H9 (cell line): ENCODE results near the gene GBP3. TPM values are rescaled to one million over a fixed set of nuclear protein-coding genes. Genes with fewer than 3 reads are reported as not detected.
A peak's percentile ranks its signal among the peaks of the same experiment; 100 is the strongest.

Experiments
- DNase-seq: peaks from one replicate; pipeline ENCODE4 v3.0.0-alpha.2; 2017
- H2AFZ ChIP-seq: one replicate; pipeline ENCODE4 v1.6.1; 2013; ENCODE audit warnings: mild to moderate bottlenecking, low read length, control low read depth, moderate library complexity
- H2AK5ac ChIP-seq: 2 replicates; pipeline ENCODE4 v1.6.1; 2013; ENCODE audit warnings: low read length, control low read depth, mixed read lengths; ENCODE audit not compliant: insufficient read length
- H2BK120ac ChIP-seq: one replicate; pipeline ENCODE4 v1.6.1; 2013; ENCODE audit warnings: low read depth, mild to moderate bottlenecking, low read length, control low read depth, inconsistent platforms; ENCODE audit not compliant: poor library complexity, severe bottlenecking
- H2BK12ac ChIP-seq: 2 replicates; pipeline ENCODE4 v1.6.1; 2013; ENCODE audit warnings: low read length, control low read depth, mixed read lengths, low read depth; ENCODE audit not compliant: insufficient read length
- H2BK15ac ChIP-seq: 2 replicates; pipeline ENCODE4 v1.6.1; 2013; ENCODE audit warnings: low read depth, low read length, control low read depth
- H2BK20ac ChIP-seq: one replicate; pipeline ENCODE4 v1.6.1; 2013; ENCODE audit warnings: low read depth, mild to moderate bottlenecking, low read length, control low read depth, inconsistent platforms; ENCODE audit not compliant: poor library complexity, severe bottlenecking
- H2BK5ac ChIP-seq: 2 replicates; pipeline ENCODE4 v1.6.1; 2013; ENCODE audit warnings: low read length, control low read depth, mixed read lengths; ENCODE audit not compliant: insufficient read length
- H3K14ac ChIP-seq: 2 replicates; pipeline ENCODE4 v1.6.1; 2013; ENCODE audit warnings: low read length, control low read depth; ENCODE audit not compliant: insufficient read depth
- H3K18ac ChIP-seq: 2 replicates; pipeline ENCODE4 v1.6.1; 2013; ENCODE audit warnings: low read depth, mild to moderate bottlenecking, mixed read lengths, low read length, control low read depth; ENCODE audit not compliant: insufficient read length
- H3K23ac ChIP-seq: 2 replicates; pipeline ENCODE4 v1.6.1; 2013; ENCODE audit warnings: low read length, control low read depth, mixed read lengths, low read depth; ENCODE audit not compliant: insufficient read length
- H3K23me2 ChIP-seq: 2 replicates; pipeline ENCODE4 v1.6.1; 2013; ENCODE audit warnings: low read depth, mild to moderate bottlenecking, mixed read lengths, low read length, control low read depth; ENCODE audit not compliant: insufficient read length, poor library complexity, severe bottlenecking
- H3K27ac ChIP-seq: 2 replicates; pipeline ENCODE4 v1.5.1; 2013; ENCODE audit warnings: low read length, control low read depth, mixed read lengths, low read depth; ENCODE audit not compliant: insufficient read length
- H3K27me3 ChIP-seq: 2 replicates; pipeline ENCODE4 v1.6.1; 2013; ENCODE audit warnings: low read length, control low read depth, inconsistent platforms; ENCODE audit not compliant: insufficient read depth
- H3K4ac ChIP-seq: 2 replicates; pipeline ENCODE4 v1.6.1; 2013; ENCODE audit warnings: low read depth, mild to moderate bottlenecking, control low read depth, inconsistent platforms, low read length, moderate library complexity
- H3K4me1 ChIP-seq: 2 replicates; pipeline ENCODE4 v1.6.1; 2013; ENCODE audit warnings: low read length, control low read depth, inconsistent platforms; ENCODE audit not compliant: insufficient read depth
- H3K4me2 ChIP-seq: 2 replicates; pipeline ENCODE4 v1.6.1; 2013; ENCODE audit warnings: low read length, control low read depth, mixed read lengths; ENCODE audit not compliant: insufficient read length, insufficient read depth
- H3K56ac ChIP-seq: 2 replicates; pipeline ENCODE4 v1.6.1; 2013; ENCODE audit warnings: low read depth, mild to moderate bottlenecking, mixed read lengths, low read length, control low read depth; ENCODE audit not compliant: insufficient read length
- H3K79me1 ChIP-seq: 2 replicates; pipeline ENCODE4 v1.6.1; 2013; ENCODE audit warnings: low read depth, mild to moderate bottlenecking, moderate library complexity, low read length, control low read depth, inconsistent platforms; ENCODE audit not compliant: insufficient read depth, poor library complexity, severe bottlenecking
- H3K79me2 ChIP-seq: 2 replicates; pipeline ENCODE4 v1.6.1; 2013; ENCODE audit warnings: low read length, control low read depth, inconsistent platforms; ENCODE audit not compliant: insufficient read depth
- H3K9ac ChIP-seq: 2 replicates; pipeline ENCODE4 v1.6.1; 2013; ENCODE audit warnings: low read length, control low read depth, mixed read lengths; ENCODE audit not compliant: insufficient read length; ENCODE audit errors: extremely low read depth
- H3K9me3 ChIP-seq: one replicate; pipeline ENCODE4 v1.6.1; 2013; ENCODE audit warnings: low read depth, low read length, inconsistent platforms; ENCODE audit not compliant: control insufficient read depth
- H3T11ph ChIP-seq: one replicate; pipeline ENCODE4 v1.6.1; 2013; ENCODE audit warnings: mild to moderate bottlenecking, low read length, control low read depth, inconsistent platforms
- H4K20me1 ChIP-seq: one replicate; pipeline ENCODE4 v1.6.1; 2013; ENCODE audit not compliant: control insufficient read depth, insufficient read length, insufficient read depth
- H4K5ac ChIP-seq: 2 replicates; pipeline ENCODE4 v1.6.1; 2013; ENCODE audit warnings: low read depth, mild to moderate bottlenecking, mixed read lengths, low read length, control low read depth; ENCODE audit not compliant: insufficient read length
- H4K8ac ChIP-seq: replicated peaks from 2 replicates; pipeline ENCODE4 v1.6.1; 2013; ENCODE audit warnings: low read length, control low read depth, mixed read lengths, low read depth; ENCODE audit not compliant: insufficient read length
- H4K91ac ChIP-seq: 2 replicates; pipeline ENCODE4 v1.6.1; 2013; ENCODE audit warnings: low read depth, mild to moderate bottlenecking, moderate library complexity, mixed read lengths, low read length, control low read depth; ENCODE audit not compliant: insufficient read length
- H3K27ac Mint-ChIP-seq, 3 experiments: 2 replicates in 2 of 3; 3 replicates in 1 of 3; pipeline ENCODE4 v1.8.0; 2020 to 2021; ENCODE audit warnings: mixed read lengths in 3 of 3, mild to moderate bottlenecking in 1 of 3, moderate library complexity in 1 of 3
- H3K27me3 Mint-ChIP-seq: 2 replicates; pipeline ENCODE4 v1.8.0; 2021; ENCODE audit warnings: low read depth, mild to moderate bottlenecking, moderate library complexity, mixed read lengths
- H3K36me3 Mint-ChIP-seq, 3 experiments: 2 replicates in 2 of 3; 3 replicates in 1 of 3; pipeline ENCODE4 v1.8.0; 2020 to 2021; ENCODE audit warnings: low read depth in 3 of 3, mixed read lengths in 3 of 3; ENCODE audit not compliant: insufficient read depth in 1 of 3
- H3K4me1 Mint-ChIP-seq, 2 experiments: 2 replicates each; pipeline ENCODE4 v1.8.0; 2020; ENCODE audit warnings: mixed read lengths in 2 of 2
- H3K4me3 Mint-ChIP-seq, 2 experiments: 2 replicates in 1 of 2; 3 replicates in 1 of 2; pipeline ENCODE4 v1.8.0; 2020 to 2021; ENCODE audit warnings: mild to moderate bottlenecking in 2 of 2, mixed read lengths in 2 of 2, moderate library complexity in 1 of 2
- H3K9me3 Mint-ChIP-seq, 2 experiments: 2 replicates in 1 of 2; 3 replicates in 1 of 2; pipeline ENCODE4 v1.8.0; 2020; ENCODE audit warnings: mild to moderate bottlenecking in 2 of 2, mixed read lengths in 2 of 2, moderate library complexity in 1 of 2
- WGBS: extraction: QIAGEN DNeasy Blood & Tissue Kit; methylation state at CpG from one replicate; pipeline ENCODE4 v1.1.7; 2013; ENCODE audit warnings: missing lambda C conversion rate, low lambda C conversion rate, mixed read lengths; ENCODE audit not compliant: insufficient read length; ENCODE audit errors: extremely low coverage; 5-methylcytosine and 5-hydroxymethylcytosine counted together
- total RNA-seq: library from RNA; stranded (reverse); gene quantifications from 2 replicates; pipeline ENCODE4 v1.2.1, GENCODE V29; 2021
- TF ChIP-seq, protein P1 (sequence below): fragments of 200-600 bp; sonication (generic); conservative IDR thresholded peaks from 3 replicates; pipeline ENCODE4 v1.8.0; 2021; ENCODE audit warnings: antibody characterized with exemption, mild to moderate bottlenecking

The GBP3 gene
- total RNA-seq, 1 experiment from 2014 or later, result not detected

DNA sequence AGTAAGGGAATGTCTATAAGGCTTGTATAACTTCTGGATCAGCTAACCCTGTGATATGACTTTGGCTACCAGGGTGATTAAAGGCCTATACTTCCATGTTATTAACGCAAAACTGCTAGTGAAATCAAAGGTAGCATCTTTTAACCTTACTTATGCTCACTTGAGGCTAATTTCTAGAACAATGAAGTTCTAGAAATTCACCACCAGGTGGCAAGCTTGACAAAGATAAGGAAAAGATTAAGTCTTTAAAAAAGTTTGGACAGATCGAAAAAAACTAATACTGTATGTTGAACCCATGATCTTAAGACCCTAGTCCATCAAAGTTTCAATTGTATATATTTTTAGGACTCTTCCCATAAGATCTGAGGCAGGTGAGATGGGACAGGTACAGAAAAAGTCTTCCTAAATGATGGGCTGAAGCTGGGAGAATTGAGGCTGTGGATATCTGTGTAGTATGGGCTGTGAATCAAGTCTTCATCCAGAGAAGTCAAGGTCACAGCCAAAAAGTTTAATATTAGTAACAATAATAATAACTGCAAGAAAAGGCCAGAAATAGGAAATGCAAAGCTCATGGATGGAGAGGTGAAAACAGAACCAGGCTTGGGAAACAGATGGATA lies 49.0 kb downstream of the GBP3 start:
- no CpG with 5 or more reads among the region's 2 CpGs for WGBS
- peaks cover 12 to 21% (median 21%) of the 10 kb centered on the region in 3 experiments for H3K36me3 Mint-ChIP-seq
- DNase-seq, result no peak

More for the DNA sequence above, 49.0 kb downstream of the GBP3 start:
- Histone ChIP-seq H3K23ac (no peak overlapping the region), H2BK15ac (no peak overlapping the region), H3K23me2 (no peaks in the 10 kb centered on the region), H2BK12ac (no peak overlapping the region), H4K8ac (no peak overlapping the region), H3T11ph (no peak overlapping the region), H3K79me1 (no peaks in the 10 kb centered on the region), H2BK20ac (no peak overlapping the region), H3K14ac (no peak overlapping the region), H2BK120ac (no peak overlapping the region), H2BK5ac (no peak overlapping the region), H3K18ac (no peak overlapping the region), H3K9ac (no peak overlapping the region), H3K79me2 (0 out of 2 replicates have a peak, but pooled peaks cover 2% of the 10 kb centered on the region), H3K4me1 (no peaks in the 10 kb centered on the region), H3K27me3 (no peaks in the 10 kb centered on the region), H2AK5ac (no peak overlapping the region), H3K27ac (no peak overlapping the region), H3K4me2 (no peak overlapping the region), H4K5ac (no peak overlapping the region), H2AFZ (no peak overlapping the region), H3K9me3 (no peaks in the 10 kb centered on the region), H3K56ac (no peak overlapping the region), H3K4ac (no peak overlapping the region), H4K91ac (no peak overlapping the region), H4K20me1 (no peaks in the 10 kb centered on the region)
- Mint-ChIP-seq H3K9me3 (peaks cover 5 to 7% of the 10 kb centered on the region in 2 experiments; a peak in 4 of 5 replicates), H3K4me1 (no peaks in the 10 kb centered on the region), H3K4me3 (no peak overlapping the region), H3K27ac (no peak overlapping the region; a peak in 1 of 7 replicates), H3K27me3 (no peaks in the 10 kb centered on the region)
- TF ChIP-seq, protein P1, sequence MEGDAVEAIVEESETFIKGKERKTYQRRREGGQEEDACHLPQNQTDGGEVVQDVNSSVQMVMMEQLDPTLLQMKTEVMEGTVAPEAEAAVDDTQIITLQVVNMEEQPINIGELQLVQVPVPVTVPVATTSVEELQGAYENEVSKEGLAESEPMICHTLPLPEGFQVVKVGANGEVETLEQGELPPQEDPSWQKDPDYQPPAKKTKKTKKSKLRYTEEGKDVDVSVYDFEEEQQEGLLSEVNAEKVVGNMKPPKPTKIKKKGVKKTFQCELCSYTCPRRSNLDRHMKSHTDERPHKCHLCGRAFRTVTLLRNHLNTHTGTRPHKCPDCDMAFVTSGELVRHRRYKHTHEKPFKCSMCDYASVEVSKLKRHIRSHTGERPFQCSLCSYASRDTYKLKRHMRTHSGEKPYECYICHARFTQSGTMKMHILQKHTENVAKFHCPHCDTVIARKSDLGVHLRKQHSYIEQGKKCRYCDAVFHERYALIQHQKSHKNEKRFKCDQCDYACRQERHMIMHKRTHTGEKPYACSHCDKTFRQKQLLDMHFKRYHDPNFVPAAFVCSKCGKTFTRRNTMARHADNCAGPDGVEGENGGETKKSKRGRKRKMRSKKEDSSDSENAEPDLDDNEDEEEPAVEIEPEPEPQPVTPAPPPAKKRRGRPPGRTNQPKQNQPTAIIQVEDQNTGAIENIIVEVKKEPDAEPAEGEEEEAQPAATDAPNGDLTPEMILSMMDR, result peak; percentile 78
